AG04449 (cell line): Measurements from ENCODE around the gene BTD.
A peak's percentile ranks its signal among the peaks of the same experiment; 100 is the strongest.

Experiments used
- CTCF ChIA-PET: fragments of 350-600 bp; formaldehyde crosslinking; extraction: SDS; loops from one replicate; lab custom pipeline; 2021; ENCODE audit warnings: antibody characterized with exemption; lab: Yijun Ruan, JAX
- POLR2A ChIA-PET: fragments of 400-600, 350-600 bp; formaldehyde crosslinking; extraction: SDS; loops from one replicate; lab custom pipeline; 2020; ENCODE audit warnings: antibody characterized with exemption, inconsistent platforms; lab: Yijun Ruan, JAX
- DNase-seq: peaks from one replicate; pipeline ENCODE4 v3.0.0-alpha.2; 2010; ENCODE audit warnings: low read depth, low spot score
- H3K4me3 ChIP-seq: 2 replicates; pipeline ENCODE4 v1.5.1; 2011; ENCODE audit warnings: low read depth, mild to moderate bottlenecking, control low read depth, low read length
- CTCF ChIP-seq: IDR thresholded peaks from one replicate; pipeline ENCODE4 v1.5.1; 2011; ENCODE audit warnings: mild to moderate bottlenecking, moderate library complexity, low read length, control low read depth, inconsistent platforms; ENCODE audit not compliant: insufficient read depth; ENCODE audit errors: missing control alignments

BTD gene

GRCh38 chr3:15667484-15667883, 65.9 kb downstream of the BTD start:
- no peak for TF ChIP-seq CTCF
- POLR2A ChIA-PET = no interaction called here
- DNase-seq = no peak

GRCh38 chr3:15673536-15673935, 72.0 kb downstream of the BTD start:
- CTCF ChIA-PET = interaction anchor here (0.8 to 2.3 kb wide), 3 partner anchors 16 to 138 kb away, joined by 3 to 7 read pairs (median 3); no protein-coding TSS in a partner anchor

More at GRCh38 chr3:15667484-15667883, 65.9 kb downstream of the BTD start:
- H3K4me3 ChIP-seq = no peak overlapping the region
- CTCF ChIA-PET = no interaction called here

GRCh38 chr3:15676259-15676658, 74.7 kb downstream of the BTD start:
- no peak overlapping the region for H3K4me3 ChIP-seq
- no peak for DNase-seq
- ChIA-PET POLR2A (no interaction called here), CTCF (interaction anchor here (1.2 kb wide), 1 partner anchor 46 kb away, joined by 3 read pairs; no protein-coding TSS in a partner anchor)
- TF ChIP-seq CTCF = no peak

More at GRCh38 chr3:15673536-15673935, 72.0 kb downstream of the BTD start:
- POLR2A ChIA-PET = interaction anchor here (0.6 to 1.1 kb wide), 2 partner anchors 26 to 43 kb away, joined by 3 to 4 read pairs; no protein-coding TSS in a partner anchor
- DNase-seq = no peak
- no peak overlapping the region for H3K4me3 ChIP-seq
- no peak for TF ChIP-seq CTCF

GRCh38 chr3:15679306-15679705, 77.8 kb downstream of the BTD start:
- TF ChIP-seq CTCF = no peak
- no peak overlapping the region for H3K4me3 ChIP-seq
- POLR2A ChIA-PET = no interaction called here
- no peak for DNase-seq
- CTCF ChIA-PET = no interaction called here

- TF ChIP-seq CTCF = no peak
- no peak overlapping the region for H3K4me3 ChIP-seq
- ChIA-PET POLR2A (no interaction called here), CTCF (interaction anchor here (1.5 kb wide), 1 partner anchor 12 kb away, joined by 3 read pairs; no protein-coding TSS in a partner anchor)
- no peak for DNase-seq
Observed at GRCh38 chr3:15681668-15682067, 80.1 kb downstream of the BTD start.

GRCh38 chr3:15682561-15683185, 81.1 kb downstream of the BTD start:
- no peak overlapping the region for H3K4me3 ChIP-seq
- no peak for TF ChIP-seq CTCF
- ChIA-PET CTCF (interaction anchor here (0.8 to 1.5 kb wide), 2 partner anchors 13 to 52 kb away, joined by 3 read pairs; no protein-coding TSS in a partner anchor), POLR2A (no interaction called here)
- DNase-seq = peak; percentile 45
